B cell (primary cell): ENCODE results near the gene KLHL28. TPM values are rescaled to one million over a fixed set of nuclear protein-coding genes. Genes with fewer than 3 reads are reported as not detected.

Source experiments
- ATAC-seq: fragments of 200-7000 bp; cut with Tn5 transposase; one replicate; pipeline ENCODE4 v1.10.0; 2021; ENCODE audit warnings: low read depth, mild to moderate bottlenecking, moderate number of reproducible peaks, moderate library complexity
- CTCF ChIA-PET: fragments of 350-600 bp; sonication (Branson Sonifier 250); formaldehyde crosslinking; loops from one replicate; lab custom pipeline; 2021; ENCODE audit warnings: antibody characterized with exemption, inconsistent platforms; lab: Charles Lee
- POLR2A ChIA-PET: fragments of 350-600 bp; sonication (Branson Sonifier 250); formaldehyde crosslinking; loops from one replicate; lab custom pipeline; 2021; ENCODE audit warnings: antibody characterized with exemption; lab: Charles Lee
- DNase-seq: peaks from one replicate; pipeline ENCODE4 v3.0.0; 2013
- H2AFZ ChIP-seq: 2 replicates; pipeline ENCODE4 v1.6.1; 2012; ENCODE audit warnings: mild to moderate bottlenecking, low read depth, low read length; ENCODE audit not compliant: insufficient read depth, poor library complexity, severe bottlenecking
- H3K27ac ChIP-seq, 2 donors: 1 replicate in 1 of 2; 2 replicates in 1 of 2; pipeline ENCODE4 v1.5.1; 2012 to 2013; ENCODE audit warnings: low read length in 2 of 2, mild to moderate bottlenecking in 2 of 2, moderate library complexity in 1 of 2
- H3K27me3 ChIP-seq, 4 experiments: fragments of 200-600 bp in 1 of 4; sonication (generic) in 1 of 4; replicated peaks in 1 of 4; 1 replicate in 2 of 4; 2 replicates in 2 of 4; pipeline versions ENCODE4 v1.6.1 to v1.7.0; 2013 to 2016; ENCODE audit warnings: low read length in 3 of 4, mild to moderate bottlenecking in 2 of 4, mixed read lengths in 1 of 4, moderate library complexity in 1 of 4; ENCODE audit not compliant: insufficient read depth in 4 of 4, control insufficient read depth in 3 of 4; ENCODE audit errors: control extremely low read depth in 1 of 4
- H3K36me3 ChIP-seq, 2 experiments: replicated peaks in 1 of 2; 1 replicate in 1 of 2; 2 replicates in 1 of 2; pipeline versions ENCODE4 v1.6.1 to v1.7.1; 2013; ENCODE audit warnings: low read length in 1 of 2; ENCODE audit not compliant: insufficient read depth in 2 of 2, control insufficient read depth in 1 of 2; ENCODE audit errors: control extremely low read depth in 1 of 2, extremely low read depth in 1 of 2
- H3K4me1 ChIP-seq, 2 donors: fragments of 200-600 bp in 1 of 2; sonication (generic) in 1 of 2; 1 replicate in 1 of 2; 2 replicates in 1 of 2; pipeline versions ENCODE4 v1.5.1 to v1.6.1; 2013 to 2017; ENCODE audit warnings: low read length in 2 of 2; ENCODE audit not compliant: control insufficient read depth in 2 of 2, insufficient read depth in 2 of 2
- H3K4me2 ChIP-seq: replicated peaks from 2 replicates; pipeline ENCODE3; 2012; ENCODE audit warnings: mild to moderate bottlenecking, low read depth, low read length; ENCODE audit not compliant: poor library complexity, severe bottlenecking
- H3K4me3 ChIP-seq, 5 experiments: fragments of 200-600 bp in 1 of 5; sonication (generic) in 1 of 5; 1 replicate in 3 of 5; 2 replicates in 2 of 5; pipeline versions ENCODE4 v1.5.1 to v1.7.0; 2011 to 2016; ENCODE audit warnings: low read length in 4 of 5, mild to moderate bottlenecking in 4 of 5, low read depth in 2 of 5, control low read depth in 1 of 5, moderate library complexity in 1 of 5; ENCODE audit not compliant: insufficient read depth in 1 of 5; ENCODE audit errors: control extremely low read depth in 1 of 5, extremely low read depth in 1 of 5
- H3K79me2 ChIP-seq: fragments of 200-600 bp; sonication (generic); one replicate; pipeline ENCODE4 v1.6.0; 2016; ENCODE audit warnings: low read length; ENCODE audit not compliant: control insufficient read depth, insufficient read depth
- H3K9ac ChIP-seq: fragments of 200-600 bp; sonication (generic); 2 replicates; pipeline ENCODE4 v1.6.1; 2017; ENCODE audit warnings: mild to moderate bottlenecking, low read length, moderate library complexity
- H3K9me3 ChIP-seq, 3 donors: one replicate each; pipeline versions ENCODE4 v1.6.1 to v1.7.1; 2013; ENCODE audit warnings: low read length in 2 of 3; ENCODE audit not compliant: control insufficient read depth in 2 of 3, insufficient read depth in 1 of 3; ENCODE audit errors: control extremely low read depth in 1 of 3
- H4K20me1 ChIP-seq: 2 replicates; pipeline ENCODE4 v1.6.0; 2012; ENCODE audit warnings: mild to moderate bottlenecking, low read length; ENCODE audit not compliant: insufficient read depth, control insufficient read depth, poor library complexity, severe bottlenecking
- H3K27ac Mint-ChIP-seq: one replicate; pipeline ENCODE4 v1.8.0; 2021; ENCODE audit warnings: mixed read lengths
- H3K27me3 Mint-ChIP-seq: one replicate; pipeline ENCODE4 v1.8.0; 2021; ENCODE audit warnings: mixed read lengths
- H3K4me1 Mint-ChIP-seq: one replicate; pipeline ENCODE4 v1.8.0; 2021; ENCODE audit warnings: mixed read lengths
- H3K4me3 Mint-ChIP-seq: one replicate; pipeline ENCODE4 v1.8.0; 2021; ENCODE audit warnings: mixed read lengths
- H3K9me3 Mint-ChIP-seq: one replicate; pipeline ENCODE4 v1.8.0; 2022; ENCODE audit warnings: mixed read lengths; ENCODE audit not compliant: insufficient read depth
- CTCF ChIP-seq: fragments of 200-600 bp; IDR thresholded peaks from one replicate; pipeline ENCODE4 v1.8.0; 2022; ENCODE audit warnings: antibody characterized with exemption, mild to moderate bottlenecking
- EZH2 ChIP-seq: IDR thresholded peaks from 2 replicates; pipeline ENCODE4 v1.6.1; 2012; ENCODE audit warnings: borderline replicate concordance, low read depth, mild to moderate bottlenecking, moderate library complexity, low read length; ENCODE audit not compliant: insufficient read depth, poor library complexity, severe bottlenecking
- WGBS: methylation state at CpG from one replicate; pipeline ENCODE4 v1.1.5; 2013; ENCODE audit warnings: missing lambda C conversion rate; ENCODE audit not compliant: insufficient coverage; 5-methylcytosine and 5-hydroxymethylcytosine counted together
- intact Hi-C: fragments of 100-400 bp; cut with micrococcal nuclease; formaldehyde crosslinking; loops from one replicate; pipeline ENCODE4 v1.10.0; 2022
- polyA plus RNA-seq: library from polyadenylated mRNA; depleted of rRNA; stranded (reverse); fragments of >200 nt; gene quantifications from 2 replicates; pipeline ENCODE4 v1.2.3, GENCODE V29; 2012
- total RNA-seq, 2 donors: library from RNA; stranded (reverse); fragments of 120-200 nt in 1 of 2; gene quantifications; 1 replicate in 1 of 2; 2 replicates in 1 of 2; pipeline versions ENCODE4 v1.2.3 to v1.2.4, GENCODE V29; 2013 to 2022

Gene KLHL28
- total and polyA plus RNA-seq, 2 donors (not counting 1 experiment from before 2014, with no cell fraction given) = 8.9 to 33.5 TPM

GRCh38 chr14:44935155-44935554 is 26.6 kb downstream of the KLHL28 start:
- H3K4me3 ChIP-seq = no peak overlapping the region
- no peak overlapping the region for H3K9ac ChIP-seq
- no peak overlapping the region for H2AFZ ChIP-seq
- TF ChIP-seq EZH2 (no peak), CTCF (no peak)
- intact Hi-C loops = no loop called here
- no peak overlapping the region for H3K4me2 ChIP-seq
- H3K27me3 ChIP-seq = no peaks in the 10 kb centered on the region
- H4K20me1 ChIP-seq = peaks cover 19% of the 10 kb centered on the region
- Mint-ChIP-seq H3K4me1 (peaks cover 11% of the 10 kb centered on the region), H3K4me3 (no peak overlapping the region), H3K9me3 (no peaks in the 10 kb centered on the region), H3K27ac (no peak overlapping the region), H3K27me3 (no peaks in the 10 kb centered on the region)
- POLR2A ChIA-PET = no interaction called here
- H3K79me2 ChIP-seq = peaks cover 17% of the 10 kb centered on the region
- WGBS = 100% methylated on average over 1 of the region's 2 CpGs
- CTCF ChIA-PET = no interaction called here
- peaks cover 0 to 4% (median 1%) of the 10 kb centered on the region in 3 donors for H3K9me3 ChIP-seq
- no peak overlapping the region for H3K27ac ChIP-seq
- no peak for DNase-seq
- ATAC-seq = no peak
- H3K4me1 ChIP-seq = no peaks in the 10 kb centered on the region
- peaks cover 17 to 24% of the 10 kb centered on the region in 2 experiments for H3K36me3 ChIP-seq

GRCh38 chr14:44928793-44929192 is 33.0 kb downstream of the KLHL28 start:
- Histone ChIP-seq H3K27ac (no peak overlapping the region), H3K27me3 (no peaks in the 10 kb centered on the region), H3K4me1 (no peaks in the 10 kb centered on the region), H2AFZ (no peak overlapping the region), H4K20me1 (peaks cover 6% of the 10 kb centered on the region), H3K4me2 (no peak overlapping the region), H3K4me3 (no peak overlapping the region), H3K9me3 (no peaks in the 10 kb centered on the region), H3K36me3 (peaks cover 5 to 8% of the 10 kb centered on the region in 2 experiments), H3K9ac (no peak overlapping the region), H3K79me2 (no peaks in the 10 kb centered on the region)
- intact Hi-C loops = no loop called here
- H3K4me3 Mint-ChIP-seq = no peak overlapping the region
- no peaks in the 10 kb centered on the region for H3K4me1 Mint-ChIP-seq
- TF ChIP-seq EZH2 (no peak), CTCF (no peak)
- WGBS = 94% methylated on average over 4 of the region's 7 CpGs
- ChIA-PET POLR2A (no interaction called here), CTCF (interaction anchor here (0.5 kb wide), 1 partner anchor 341 kb away, joined by 4 read pairs; no protein-coding TSS in a partner anchor)
- no peaks in the 10 kb centered on the region for H3K9me3 Mint-ChIP-seq
- H3K27ac Mint-ChIP-seq = no peak overlapping the region
- no peaks in the 10 kb centered on the region for H3K27me3 Mint-ChIP-seq
- no peak for DNase-seq
- ATAC-seq = no peak
